GM21360 (cell line): Measurements from ENCODE around the gene TEX28.
"Not testable (repeated sequence)": the region's sequence is repeated elsewhere in the genome, so short reads cannot be mapped to it uniquely, and the experiment has no call there.

Experiments
- ATAC-seq: cut with Tn5 transposase; IDR thresholded peaks from one replicate; pipeline ENCODE4 v1.9.1; 2021; ENCODE audit warnings: mild to moderate bottlenecking, moderate library complexity; ENCODE audit not compliant: unreplicated experiment

The TEX28 gene

DNA sequence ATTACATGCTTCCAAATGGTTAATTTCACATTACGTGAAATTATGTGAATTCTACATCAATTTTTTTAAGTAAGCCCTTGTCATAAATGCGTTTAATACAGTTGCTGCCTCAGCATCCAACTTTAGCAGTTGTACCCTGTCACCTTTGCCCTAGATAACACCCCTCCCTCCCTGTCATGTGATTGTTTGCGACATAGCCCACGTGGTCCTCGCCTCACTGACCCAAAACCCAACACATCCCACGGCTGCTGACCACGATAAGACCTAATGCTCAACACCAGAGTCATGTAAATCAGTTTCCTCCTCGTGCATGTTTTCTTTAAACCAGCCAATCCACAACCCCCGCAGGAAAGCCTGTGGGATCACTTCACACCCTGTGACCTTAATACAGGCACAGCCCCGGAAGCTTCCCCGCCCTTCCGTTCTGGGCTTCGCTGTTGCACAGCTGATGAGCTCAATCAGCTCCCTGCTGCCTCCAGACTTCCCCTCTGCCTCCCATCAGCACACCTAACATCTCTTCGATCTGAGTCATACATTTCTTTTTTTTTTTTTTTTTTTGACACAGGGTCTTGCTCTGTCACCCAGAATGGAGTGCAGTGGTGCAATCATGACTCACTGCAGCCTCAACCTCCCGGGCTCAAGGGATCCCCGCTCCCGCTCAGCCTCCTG is 47.4 kb downstream of the TEX28 start:
- not testable (repeated sequence) for ATAC-seq

- ATAC-seq = not testable (repeated sequence)
These were observed 54.9 kb downstream of the TEX28 start for GRCh38 chrX:154239982-154240503.

- ATAC-seq = not testable (repeated sequence)
These were observed 55.9 kb downstream of the TEX28 start for GRCh38 chrX:154238939-154239559.

- not testable (repeated sequence) for ATAC-seq
These were observed 61.3 kb downstream of the TEX28 start for GRCh38 chrX:154233620-154234019.

GRCh38 chrX:154231443-154231842 is 63.5 kb downstream of the TEX28 start:
- ATAC-seq = not testable (repeated sequence)

GRCh38 chrX:154226706-154227105 is 68.2 kb downstream of the TEX28 start:
- not testable (repeated sequence) for ATAC-seq

- ATAC-seq = not testable (repeated sequence)
These were observed 69.6 kb downstream of the TEX28 start for GRCh38 chrX:154225292-154225691.
